HG02642 (cell line): ENCODE measurements around the gene COX7A2.

Experiments used
- ATAC-seq: cut with Tn5 transposase; IDR thresholded peaks from one replicate; pipeline ENCODE4 v1.9.1; 2021; ENCODE audit warnings: mild to moderate bottlenecking; ENCODE audit not compliant: unreplicated experiment, poor library complexity

COX7A2 gene, protein sequence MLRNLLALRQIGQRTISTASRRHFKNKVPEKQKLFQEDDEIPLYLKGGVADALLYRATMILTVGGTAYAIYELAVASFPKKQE

GRCh38 chr6:75243333-75244062 is at the start of gene COX7A2:
Gene COX7A2 (minus strand): TSS chr6:75243801. CDS start chr6:75243734, 67 bp downstream.
- ATAC-seq = peak; percentile 96

DNA sequence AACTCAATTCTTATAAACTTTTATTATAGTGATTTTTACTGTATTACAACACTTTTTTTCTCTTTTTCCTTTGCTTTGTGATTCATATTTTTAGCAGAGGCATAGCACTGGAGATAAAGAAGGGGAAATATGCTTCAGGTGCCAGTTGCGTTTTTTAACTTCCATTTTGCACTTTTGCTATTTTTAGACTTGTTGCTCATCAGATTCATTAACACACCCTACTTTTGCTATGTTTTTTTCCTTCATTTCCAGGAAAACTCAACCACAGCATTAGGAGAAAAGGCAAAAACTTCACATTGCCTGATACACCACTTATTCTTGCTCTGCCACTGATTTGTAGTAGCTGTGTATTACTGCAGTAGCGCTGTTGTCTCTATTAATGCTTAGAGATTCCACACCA is 49.0 kb upstream of the COX7A2 start:
- no peak for ATAC-seq

- no peak for ATAC-seq
These were observed 48.1 kb upstream of the COX7A2 start for GRCh38 chr6:75291744-75292143.

- no peak for ATAC-seq
These were observed 47.7 kb upstream of the COX7A2 start for GRCh38 chr6:75291331-75291730.

GRCh38 chr6:75290136-75290945 is 46.7 kb upstream of the COX7A2 start:
- no peak for ATAC-seq

GRCh38 chr6:75288023-75288422 is 44.4 kb upstream of the COX7A2 start:
- no peak for ATAC-seq

DNA sequence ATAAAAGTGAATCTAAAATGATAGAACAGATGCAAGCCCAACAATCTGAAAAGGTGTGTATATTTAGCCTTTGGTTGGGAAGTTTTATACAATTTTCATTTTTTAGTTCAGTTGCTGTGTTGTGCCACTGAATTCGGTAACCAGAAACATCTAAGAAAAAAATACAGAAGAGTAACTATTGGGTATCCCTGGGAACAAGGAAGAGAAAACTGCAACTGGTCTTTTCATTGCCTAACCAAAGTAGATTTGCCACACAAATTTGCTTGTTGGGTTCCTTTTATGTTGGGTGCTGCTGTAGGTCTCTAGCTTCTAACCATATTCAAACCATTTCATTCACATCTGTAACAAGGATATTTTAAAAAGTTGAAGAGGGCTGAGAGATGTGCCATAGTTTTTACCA is 43.8 kb upstream of the COX7A2 start:
- no peak for ATAC-seq

- ATAC-seq = no peak
These were observed 43.4 kb upstream of the COX7A2 start for GRCh38 chr6:75286955-75287354.

DNA sequence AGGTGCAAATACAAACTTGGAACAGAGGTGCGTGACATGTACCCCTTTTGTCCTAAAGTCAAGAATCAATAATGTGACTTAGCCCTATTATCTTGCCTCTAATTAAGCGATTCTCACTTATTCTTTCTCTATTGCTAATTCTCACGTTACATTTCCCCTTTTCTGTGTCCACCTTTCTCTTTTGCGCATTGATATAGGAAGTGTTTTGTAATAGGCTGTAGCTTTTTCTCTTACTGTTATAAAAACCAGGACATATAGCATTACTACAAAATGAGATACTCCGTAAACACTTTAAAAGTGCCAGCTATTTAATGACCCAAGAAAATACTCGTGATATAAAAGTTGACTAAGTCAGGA is 41.7 kb upstream of the COX7A2 start:
- ATAC-seq = peak; percentile 7

GRCh38 chr6:75284632-75285282 is 41.2 kb upstream of the COX7A2 start, which contains the start of gene TMEM30A:
Gene TMEM30A (minus strand): TSS chr6:75284792. CDS start chr6:75284638, 154 bp downstream.
- ATAC-seq = peak; percentile 94

GRCh38 chr6:75283907-75284631 is 40.5 kb upstream of the COX7A2 start:
- ATAC-seq = peak; percentile 34

DNA sequence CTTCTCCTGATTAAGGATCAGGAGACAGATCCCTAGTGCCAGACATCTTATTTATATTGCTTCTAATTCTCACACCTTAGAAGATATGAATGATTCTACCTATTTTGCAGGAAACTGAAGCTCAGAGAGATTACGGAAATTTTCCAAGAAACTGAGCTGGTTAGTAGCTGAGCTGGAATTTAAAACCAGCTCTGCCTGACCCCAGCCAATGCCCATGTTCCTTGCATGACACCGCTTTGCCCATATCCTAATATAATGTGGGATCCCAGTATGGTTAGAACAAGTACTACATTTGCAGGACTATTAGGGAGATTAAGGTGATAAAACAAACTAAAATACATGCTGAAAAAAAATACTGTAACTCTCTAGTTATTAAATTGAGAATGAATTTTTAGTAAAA is 39.1 kb upstream of the COX7A2 start:
- ATAC-seq = no peak

DNA sequence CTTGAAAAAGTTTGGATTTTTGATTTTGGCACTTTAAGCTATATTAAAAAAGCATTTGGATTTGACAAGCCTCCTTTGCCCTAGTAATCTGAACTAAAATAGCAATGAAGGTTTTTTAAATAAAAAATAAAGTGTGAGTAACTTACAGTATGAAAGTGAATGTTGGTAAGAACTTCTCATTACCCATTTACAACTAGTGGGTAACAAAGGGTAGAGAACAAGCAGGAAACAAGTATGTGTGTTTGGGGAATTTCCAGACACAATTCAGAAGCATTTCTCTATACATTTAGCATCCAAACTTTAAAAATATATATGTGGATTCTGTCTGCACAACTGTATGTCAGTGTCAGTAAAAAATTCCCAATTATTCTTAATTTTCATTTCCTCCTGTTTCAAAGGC is 38.1 kb upstream of the COX7A2 start:
- no peak for ATAC-seq

GRCh38 chr6:75280131-75280855 is 36.7 kb upstream of the COX7A2 start:
- ATAC-seq = no peak

DNA sequence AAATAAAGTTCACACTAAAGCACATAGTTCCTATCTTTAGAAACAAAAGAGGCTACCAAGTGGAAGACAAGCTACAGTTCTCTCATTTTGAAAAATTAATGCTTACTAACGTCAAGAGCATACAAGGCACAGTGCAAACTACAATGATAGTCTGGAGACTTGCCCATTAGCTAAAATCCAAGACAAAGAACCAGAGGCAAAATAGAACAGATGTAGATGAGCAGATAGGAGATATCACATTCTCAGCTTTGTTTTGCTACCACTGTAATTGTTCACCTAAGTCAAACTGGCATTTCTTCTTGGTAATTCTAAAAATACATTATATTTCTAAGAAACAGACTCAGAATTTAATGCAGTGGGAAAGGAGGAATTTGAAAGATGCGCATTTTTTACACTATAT is 35.8 kb upstream of the COX7A2 start:
- no peak for ATAC-seq

GRCh38 chr6:75278474-75279077 is 35.0 kb upstream of the COX7A2 start:
- ATAC-seq = no peak

DNA sequence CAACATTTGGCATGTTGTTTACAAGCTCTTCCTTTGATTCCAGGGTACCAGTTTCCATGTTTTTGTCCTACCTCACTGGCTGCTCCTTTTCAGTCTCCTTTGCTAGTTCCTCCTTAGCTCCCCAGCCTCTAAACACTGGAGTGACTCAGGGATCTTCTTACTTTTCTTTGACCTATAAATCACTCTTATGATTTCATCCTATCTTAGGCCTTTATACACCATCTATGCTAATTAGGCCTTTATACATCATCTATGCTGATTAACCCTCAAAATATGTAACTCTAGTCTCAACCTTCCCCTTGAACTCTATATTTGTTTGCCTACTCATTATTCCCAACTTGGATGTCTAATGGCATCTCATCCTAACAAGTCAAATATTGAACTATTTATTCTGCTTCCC is 31.5 kb upstream of the COX7A2 start:
- ATAC-seq = no peak

DNA sequence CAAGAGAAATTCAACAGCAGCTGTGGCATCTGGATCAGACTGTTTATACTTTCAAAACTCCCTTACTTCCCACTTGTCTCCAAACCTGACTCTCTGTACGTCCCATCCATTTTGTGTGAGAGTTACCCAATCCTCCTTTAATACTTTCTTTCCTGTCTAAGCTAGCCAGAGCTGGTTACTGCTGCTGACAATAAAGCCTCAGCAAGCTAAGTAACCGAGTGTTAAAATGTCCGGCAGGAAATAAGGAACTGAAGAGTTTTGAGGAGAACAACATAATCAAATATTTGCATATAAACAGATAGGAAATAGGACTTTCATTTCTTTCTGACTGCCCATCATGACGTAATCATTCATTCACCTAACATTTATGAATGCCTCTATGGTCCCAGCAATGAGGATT is 29.4 kb upstream of the COX7A2 start:
- no peak for ATAC-seq

GRCh38 chr6:75272145-75272840 is 28.7 kb upstream of the COX7A2 start:
- ATAC-seq = no peak
